Measurements from ENCODE around the gene GALNT9. TPM values are rescaled to one million over a fixed set of nuclear protein-coding genes. Genes with fewer than 3 reads are reported as not detected.

The GALNT9 gene
- total RNA-seq, 1 experiment from 2014 or later: not detected

DNA sequence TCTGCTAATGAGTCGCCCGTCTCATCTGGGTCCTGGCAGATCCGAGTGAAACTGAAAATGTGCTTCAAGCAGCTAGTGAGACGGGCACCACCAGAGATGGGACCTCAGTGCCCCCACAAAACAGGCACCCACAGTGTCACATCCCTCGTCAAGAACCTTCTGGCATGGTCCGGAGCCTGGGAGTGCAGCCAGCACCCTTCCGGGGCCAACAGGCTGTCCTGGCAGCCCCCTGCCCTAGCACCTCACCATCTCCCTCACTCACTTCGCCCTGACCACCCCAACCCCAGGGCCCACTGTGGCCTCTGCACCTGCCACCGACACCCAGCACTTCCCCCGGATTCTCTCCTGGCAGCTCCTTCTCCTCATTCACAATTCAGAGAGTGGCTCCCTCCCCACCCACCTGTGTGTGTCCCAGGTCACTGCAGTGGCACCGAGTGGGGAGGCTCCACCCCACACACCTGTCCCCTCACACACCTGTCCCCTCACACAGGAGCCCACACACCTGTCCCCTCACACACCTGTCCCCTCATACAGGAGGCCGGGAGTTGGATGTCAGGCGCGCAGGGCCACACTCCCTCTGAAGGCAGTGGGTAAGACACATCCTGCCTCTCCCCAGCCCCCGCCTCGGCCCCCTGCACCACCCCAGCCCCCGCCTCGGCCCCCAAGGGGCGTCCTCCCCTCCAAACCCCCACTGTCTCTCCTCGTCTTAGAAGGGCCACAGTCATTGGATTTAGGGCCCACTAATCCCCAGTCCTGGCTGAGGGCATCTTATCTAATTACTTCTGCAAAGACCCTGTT, 7.9 kb downstream of the GALNT9 start:
- H3K27ac ChIP-seq: no peak overlapping the region
- peaks cover 22% of the 10 kb centered on the region; the same call in 1 of the 2 replicates for H3K27me3 ChIP-seq (replicated peaks)
- H3K36me3 ChIP-seq: no peaks in the 10 kb centered on the region
- no peak overlapping the region for H3K4me3 ChIP-seq
- H3K4me1 ChIP-seq (replicated peaks): no peaks in the 10 kb centered on the region
- no peak for DNase-seq (ENCODE audit: low read depth in 1 of 2, low spot score in 2 of 2)
- H3K9me3 ChIP-seq (replicated peaks): no peaks in the 10 kb centered on the region

DNA sequence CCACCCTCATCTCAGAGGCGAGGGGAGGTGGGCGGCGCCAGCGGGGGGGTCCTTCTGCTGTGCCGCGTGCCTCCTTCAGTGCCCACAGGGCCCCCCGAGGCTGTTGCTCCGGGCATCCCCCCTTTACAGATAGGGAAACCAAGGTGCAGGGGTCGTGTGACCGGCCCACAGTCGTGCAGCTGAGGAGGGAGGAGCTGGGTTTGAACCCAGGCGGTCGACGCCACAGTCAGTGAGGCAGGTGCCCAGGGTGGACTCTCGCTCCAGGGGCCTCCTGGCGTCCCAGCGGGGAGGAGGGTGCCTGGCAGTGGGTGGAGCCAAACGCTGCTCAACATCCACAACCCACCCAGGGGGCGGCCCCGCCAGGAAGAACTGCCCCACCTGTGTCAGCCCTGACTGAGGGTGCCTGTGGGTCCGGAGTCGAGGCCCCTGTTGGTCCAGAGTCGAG, 8.6 kb downstream of the GALNT9 start:
- no peak overlapping the region for H3K4me3 ChIP-seq
- no peaks in the 10 kb centered on the region for H3K9me3 ChIP-seq (replicated peaks)
- no peak for DNase-seq (ENCODE audit: low read depth in 1 of 2, low spot score in 2 of 2)
- no peak overlapping the region for H3K27ac ChIP-seq
- H3K4me1 ChIP-seq (replicated peaks): no peaks in the 10 kb centered on the region
- H3K36me3 ChIP-seq: no peaks in the 10 kb centered on the region
- peaks cover 22% of the 10 kb centered on the region; the same call in 1 of the 2 replicates for H3K27me3 ChIP-seq (replicated peaks)

DNA sequence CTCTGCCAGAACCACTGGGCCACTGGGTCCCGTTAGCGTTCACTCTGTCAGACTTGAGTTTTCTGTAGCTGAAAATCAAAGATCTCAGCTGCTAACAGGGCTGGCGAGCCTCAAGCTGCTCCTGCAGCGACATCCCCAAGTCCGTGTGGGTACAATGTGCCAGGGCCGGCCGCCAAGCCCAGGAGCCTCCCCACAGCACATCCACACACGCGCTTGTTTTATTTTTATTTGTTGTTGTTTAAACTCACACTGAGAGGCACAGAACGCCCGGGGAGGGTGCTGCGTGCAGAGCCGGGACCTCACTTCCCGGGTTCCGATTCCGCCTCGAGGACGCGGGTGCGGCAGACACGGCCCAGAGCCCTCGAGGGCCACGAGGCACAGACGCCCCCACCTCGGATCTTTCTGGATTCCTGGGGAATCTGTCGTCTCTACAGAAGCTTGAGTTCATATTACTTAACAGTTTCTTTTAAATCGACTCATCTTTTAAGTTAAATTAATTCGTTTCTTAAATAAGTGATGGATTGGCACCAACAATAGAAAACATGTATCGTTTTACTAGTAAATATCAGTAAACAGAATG, 9.3 kb downstream of the GALNT9 start:
- DNase-seq (ENCODE audit: low read depth in 1 of 2, low spot score in 2 of 2): no peak
- H3K27me3 ChIP-seq (replicated peaks): peaks cover 19% of the 10 kb centered on the region; the same call in 1 of the 2 replicates

DNA sequence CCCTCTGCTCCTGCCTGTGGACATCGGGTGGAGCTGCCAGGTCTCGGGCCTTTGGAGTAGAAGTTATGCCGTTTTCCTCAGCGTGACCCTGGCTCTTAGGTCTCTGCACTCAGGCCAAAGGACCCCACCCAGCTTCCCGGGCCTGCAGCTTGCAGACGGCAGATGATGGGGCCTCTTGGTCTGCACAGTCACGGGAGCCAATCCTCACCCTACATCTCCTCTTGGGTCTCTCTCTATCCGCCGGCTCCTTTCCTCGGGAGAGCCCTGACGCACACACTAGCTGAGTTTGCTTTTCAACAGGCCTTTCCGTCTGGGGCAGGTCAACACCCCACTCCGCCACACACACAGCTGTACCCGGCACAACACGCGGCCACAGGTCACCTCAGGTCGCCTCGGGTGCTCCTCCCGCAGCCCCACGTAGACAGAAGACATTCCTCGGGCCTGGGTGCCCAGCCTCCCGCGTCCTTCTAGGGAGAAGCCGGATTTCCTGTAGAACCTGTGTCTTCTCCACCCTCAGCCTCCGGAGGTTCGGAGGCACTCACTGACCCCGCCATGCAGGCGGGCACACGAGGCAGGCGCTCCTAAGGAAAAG, 9.9 kb downstream of the GALNT9 start:
- Histone ChIP-seq H3K9me3 (replicated peaks) (no peaks in the 10 kb centered on the region), H3K4me1 (replicated peaks) (no peaks in the 10 kb centered on the region), H3K27ac (no peak overlapping the region), H3K27me3 (replicated peaks) (peaks cover 17% of the 10 kb centered on the region; the same call in 1 of the 2 replicates), H3K4me3 (no peak overlapping the region), H3K36me3 (no peaks in the 10 kb centered on the region)
- DNase-seq (ENCODE audit: low read depth in 1 of 2, low spot score in 2 of 2): no peak

More for the DNA sequence above, 9.3 kb downstream of the GALNT9 start:
- H3K36me3 ChIP-seq: no peaks in the 10 kb centered on the region
- H3K27ac ChIP-seq: no peak overlapping the region
- no peak overlapping the region for H3K4me3 ChIP-seq
- H3K9me3 ChIP-seq (replicated peaks): no peaks in the 10 kb centered on the region
- no peaks in the 10 kb centered on the region for H3K4me1 ChIP-seq (replicated peaks)

DNA sequence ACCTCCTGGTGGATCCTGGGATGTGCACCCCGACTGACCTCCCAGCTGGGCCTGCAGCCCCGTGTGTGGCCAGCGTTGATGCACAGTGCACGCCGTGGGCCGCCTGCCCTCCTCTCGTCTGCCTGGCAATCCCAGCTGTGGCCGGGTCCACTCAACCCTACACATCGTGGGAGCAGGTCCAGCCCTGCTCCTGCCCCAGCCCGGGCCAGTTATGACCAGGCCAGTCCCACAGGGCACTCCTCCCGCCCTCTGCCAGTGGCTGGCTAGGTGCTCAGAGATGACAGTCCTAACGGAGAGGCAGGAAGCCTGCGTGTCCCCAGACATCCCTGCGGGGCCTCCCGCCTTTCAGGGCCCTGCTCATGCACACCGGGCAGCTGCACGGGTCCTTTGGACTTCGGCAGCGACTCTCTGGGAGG, 10.8 kb downstream of the GALNT9 start:
- Histone ChIP-seq H3K4me3 (no peak overlapping the region), H3K27me3 (replicated peaks) (peaks cover 17% of the 10 kb centered on the region; the same call in 1 of the 2 replicates), H3K4me1 (replicated peaks) (no peaks in the 10 kb centered on the region), H3K9me3 (replicated peaks) (no peaks in the 10 kb centered on the region), H3K36me3 (no peaks in the 10 kb centered on the region), H3K27ac (no peak overlapping the region)
- DNase-seq (ENCODE audit: low read depth in 1 of 2, low spot score in 2 of 2): no peak

DNA sequence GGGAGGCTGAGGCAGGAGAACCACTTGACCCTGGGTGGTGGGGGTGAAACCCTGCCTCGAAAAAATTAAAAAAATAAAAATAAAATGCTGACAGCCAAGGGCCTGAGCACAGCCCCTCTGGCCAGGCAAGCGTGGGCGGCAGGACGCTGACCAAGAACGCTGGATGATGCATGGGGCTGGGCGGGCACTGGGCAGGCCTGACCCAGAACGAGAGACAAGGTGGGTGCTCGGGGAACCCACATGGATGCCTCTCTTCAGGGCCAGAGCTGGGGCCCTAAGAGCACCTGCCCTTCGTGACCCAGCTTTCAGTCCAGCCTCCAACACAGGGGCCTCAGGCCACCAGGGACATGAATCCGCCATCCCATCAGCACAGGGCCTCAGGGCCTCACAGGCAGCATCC, 11.3 kb downstream of the GALNT9 start:
- Histone ChIP-seq H3K27ac (no peak overlapping the region), H3K4me3 (no peak overlapping the region), H3K27me3 (replicated peaks) (peaks cover 14% of the 10 kb centered on the region; the same call in 1 of the 2 replicates), H3K36me3 (no peaks in the 10 kb centered on the region), H3K9me3 (replicated peaks) (no peaks in the 10 kb centered on the region), H3K4me1 (replicated peaks) (no peaks in the 10 kb centered on the region)
- no peak for DNase-seq (ENCODE audit: low read depth in 1 of 2, low spot score in 2 of 2)

DNA sequence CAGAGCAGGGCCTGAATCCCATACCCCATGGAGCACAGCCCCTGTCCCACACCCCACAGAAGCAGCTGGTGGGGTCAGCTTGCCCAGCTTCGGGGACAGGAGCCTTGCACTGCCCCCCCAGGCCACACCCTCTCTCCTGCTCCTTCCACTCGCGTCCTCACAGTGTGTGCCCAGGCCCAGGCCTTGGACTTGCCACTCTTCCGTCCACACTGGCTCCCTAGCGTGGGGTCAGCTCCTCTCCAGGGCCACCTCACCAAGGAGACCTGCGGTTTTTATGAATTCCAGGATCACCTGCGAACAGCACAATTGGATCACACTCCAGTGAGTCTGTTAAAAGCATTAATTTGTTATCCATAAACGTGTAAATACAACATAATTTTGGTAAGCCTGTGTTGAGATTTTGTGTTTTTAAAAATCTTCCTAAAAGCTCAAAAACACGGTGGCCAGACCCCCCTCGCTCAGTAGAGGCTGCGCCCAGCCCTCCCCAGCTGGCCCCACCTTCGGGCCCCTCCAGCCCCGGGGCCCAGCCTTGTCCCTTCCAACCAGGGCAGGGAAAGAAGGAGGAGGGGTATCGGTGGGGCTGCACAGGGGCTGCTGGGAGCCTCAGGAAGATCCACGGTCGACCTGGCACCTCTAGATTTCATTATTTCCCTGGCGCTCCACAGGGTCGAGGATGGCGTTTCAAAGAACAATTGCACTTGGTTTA, 12.0 kb downstream of the GALNT9 start:
- H3K4me3 ChIP-seq: no peak overlapping the region
- no peaks in the 10 kb centered on the region for H3K36me3 ChIP-seq
- no peak overlapping the region for H3K27ac ChIP-seq
- H3K27me3 ChIP-seq (replicated peaks): peaks cover 10% of the 10 kb centered on the region; the same call in 1 of the 2 replicates
- H3K9me3 ChIP-seq (replicated peaks): no peaks in the 10 kb centered on the region
- no peak for DNase-seq (ENCODE audit: low read depth in 1 of 2, low spot score in 2 of 2)
- no peaks in the 10 kb centered on the region for H3K4me1 ChIP-seq (replicated peaks)

DNA sequence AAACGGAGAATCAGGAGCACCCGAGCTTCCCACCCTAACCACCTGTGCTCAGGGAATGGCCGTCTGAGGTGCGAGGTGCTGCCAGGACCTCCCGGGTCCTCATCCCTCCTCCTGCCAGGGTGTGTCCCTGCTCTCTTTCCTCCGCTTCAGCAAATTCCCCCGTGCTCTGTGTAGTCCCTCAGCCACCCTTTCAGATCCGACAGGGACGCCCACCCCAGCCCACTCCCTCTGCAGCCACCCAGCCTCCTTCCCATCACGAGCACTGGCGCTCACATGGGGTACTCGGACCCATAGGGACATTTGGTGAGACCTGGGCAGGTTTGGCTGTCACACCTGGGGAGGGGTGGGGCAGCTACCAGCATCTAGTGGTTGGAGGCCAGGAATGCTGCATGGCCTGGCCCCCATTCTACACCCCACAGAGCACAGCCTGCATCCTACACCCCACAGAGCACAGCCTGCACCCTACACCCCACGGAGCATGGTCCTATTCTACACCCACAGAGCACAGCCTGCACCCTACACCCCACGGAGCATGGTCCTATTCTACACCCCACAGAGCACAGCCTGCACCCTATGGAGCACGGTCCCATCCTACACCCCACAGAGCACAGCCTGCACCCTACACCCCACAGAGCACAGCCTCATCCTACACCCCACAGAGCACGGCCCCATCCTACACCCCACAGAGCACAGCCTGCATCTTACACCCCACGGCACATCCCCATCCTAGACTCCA, 12.7 kb downstream of the GALNT9 start:
- Histone ChIP-seq H3K4me1 (replicated peaks) (no peaks in the 10 kb centered on the region), H3K4me3 (no peak overlapping the region), H3K9me3 (replicated peaks) (no peaks in the 10 kb centered on the region), H3K27ac (no peak overlapping the region), H3K36me3 (no peaks in the 10 kb centered on the region), H3K27me3 (replicated peaks) (peaks cover 10% of the 10 kb centered on the region; the same call in 1 of the 2 replicates)
- DNase-seq (ENCODE audit: low read depth in 1 of 2, low spot score in 2 of 2): no peak

DNA sequence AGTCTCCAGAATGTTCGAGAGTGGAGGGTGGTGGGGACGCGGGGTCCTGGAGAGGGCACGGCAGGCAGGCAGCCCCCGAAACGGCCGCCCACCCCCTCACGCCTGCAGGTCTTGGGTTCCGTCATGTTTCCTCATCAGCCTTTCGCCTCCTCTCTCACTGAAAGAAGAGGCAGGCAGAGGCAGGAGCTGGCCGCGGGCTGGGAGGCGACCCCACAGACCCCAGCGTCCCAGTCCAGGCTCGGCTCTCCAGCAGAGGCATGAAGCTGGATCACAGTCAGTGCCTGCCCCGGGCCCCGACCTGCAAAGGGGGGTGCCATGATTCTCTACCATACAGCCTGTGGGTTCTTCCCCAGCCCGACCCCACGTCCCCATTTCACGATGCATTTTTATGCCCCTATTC, 13.4 kb downstream of the GALNT9 start:
- H3K9me3 ChIP-seq (replicated peaks): 0 out of 2 replicates have a peak, but pooled peaks cover 3% of the 10 kb centered on the region
- H3K4me3 ChIP-seq: no peak overlapping the region
- no peak for DNase-seq (ENCODE audit: low read depth in 1 of 2, low spot score in 2 of 2)
- no peaks in the 10 kb centered on the region for H3K36me3 ChIP-seq
- H3K27me3 ChIP-seq (replicated peaks): peaks cover 10% of the 10 kb centered on the region; the same call in 1 of the 2 replicates
- no peak overlapping the region for H3K27ac ChIP-seq
- no peaks in the 10 kb centered on the region for H3K4me1 ChIP-seq (replicated peaks)

DNA sequence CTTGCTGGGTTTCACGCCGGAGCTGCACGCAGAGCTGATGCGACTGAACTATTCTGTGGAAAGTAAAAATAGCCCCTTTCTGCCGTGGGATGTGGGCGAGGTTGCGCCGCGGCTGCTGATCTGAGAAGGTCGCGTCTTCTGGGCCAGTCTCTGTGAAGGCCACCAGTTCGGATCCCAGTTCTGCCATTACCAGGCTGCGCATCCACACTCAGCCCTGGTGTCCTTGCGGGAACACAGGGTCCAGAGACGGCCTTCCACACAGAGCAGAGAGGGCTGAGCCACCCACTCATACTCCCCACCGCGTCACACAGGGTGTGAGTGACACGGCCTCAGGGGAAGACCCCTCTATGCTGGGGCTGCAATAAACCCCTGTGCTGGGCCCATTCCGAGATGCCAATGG, 13.9 kb downstream of the GALNT9 start:
- no peaks in the 10 kb centered on the region for H3K4me1 ChIP-seq (replicated peaks)
- DNase-seq (ENCODE audit: low read depth in 1 of 2, low spot score in 2 of 2): no peak
- no peak overlapping the region for H3K27ac ChIP-seq
- H3K27me3 ChIP-seq (replicated peaks): peaks cover 10% of the 10 kb centered on the region; the same call in 1 of the 2 replicates
- H3K4me3 ChIP-seq: no peak overlapping the region
- no peaks in the 10 kb centered on the region for H3K36me3 ChIP-seq
- 0 out of 2 replicates have a peak, but pooled peaks cover 3% of the 10 kb centered on the region for H3K9me3 ChIP-seq (replicated peaks)

DNA sequence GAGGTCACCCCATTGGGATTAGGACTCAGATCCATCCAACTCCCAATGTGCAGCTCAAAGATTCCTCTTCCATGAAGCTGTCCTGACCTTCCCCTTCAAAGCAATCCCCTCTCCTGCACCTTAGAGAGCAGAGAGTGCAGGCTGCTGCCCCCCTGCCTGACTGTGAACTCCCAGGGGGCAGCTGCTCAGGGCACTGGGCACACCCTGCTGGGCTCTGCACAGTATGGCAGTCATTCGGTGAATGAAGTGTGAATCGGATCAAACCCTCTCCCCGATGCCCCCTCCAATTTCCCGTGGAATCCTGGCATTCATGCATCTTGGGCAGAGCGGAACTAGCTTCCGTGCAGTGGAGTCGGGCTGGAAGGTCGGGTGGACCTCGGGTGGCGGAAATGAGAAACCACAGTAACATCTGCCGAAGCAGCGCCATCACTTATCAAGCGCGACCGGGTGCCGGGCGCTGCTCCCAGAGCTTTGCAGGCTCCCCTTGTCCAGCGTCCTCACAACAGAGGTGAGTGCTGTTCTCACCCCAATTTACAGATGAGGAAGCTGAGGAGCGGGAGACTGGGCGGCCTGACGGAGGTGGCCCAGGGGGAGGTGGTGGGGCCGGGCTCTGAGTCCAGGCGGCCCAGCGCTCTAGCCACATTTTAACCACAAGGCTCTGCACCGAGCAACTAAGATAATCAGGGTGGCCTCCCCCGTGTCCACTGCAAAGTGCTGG, 14.7 kb downstream of the GALNT9 start:
- H3K9me3 ChIP-seq (replicated peaks): 0 out of 2 replicates have a peak, but pooled peaks cover 3% of the 10 kb centered on the region
- H3K4me1 ChIP-seq (replicated peaks): no peaks in the 10 kb centered on the region

DNA sequence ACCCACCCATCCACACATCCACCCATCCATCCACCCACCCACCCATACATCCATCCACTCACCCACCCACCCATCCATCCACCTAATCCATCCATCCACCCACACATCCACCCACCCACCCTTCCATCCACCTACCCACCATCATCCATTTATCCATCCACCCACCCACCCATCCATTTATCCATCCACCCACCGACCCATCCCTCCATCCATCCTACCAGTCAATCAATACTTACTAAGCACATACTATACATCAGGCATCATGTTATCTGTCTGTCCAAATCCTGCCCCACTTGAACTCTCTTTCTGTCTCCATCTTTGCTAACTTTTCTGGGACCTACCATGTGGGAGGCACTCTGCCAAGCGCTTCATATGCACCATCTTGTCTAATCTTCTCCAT, 15.4 kb downstream of the GALNT9 start:
- H3K4me3 ChIP-seq: no peak overlapping the region
- H3K9me3 ChIP-seq (replicated peaks): 0 out of 2 replicates have a peak, but pooled peaks cover 3% of the 10 kb centered on the region
- 0 out of 2 replicates have a peak, but pooled peaks cover under 1% of the 10 kb centered on the region for H3K27me3 ChIP-seq (replicated peaks)
- H3K4me1 ChIP-seq (replicated peaks): no peaks in the 10 kb centered on the region
- DNase-seq (ENCODE audit: low read depth in 1 of 2, low spot score in 2 of 2): no peak
- H3K36me3 ChIP-seq: no peaks in the 10 kb centered on the region
- H3K27ac ChIP-seq: no peak overlapping the region

More for the DNA sequence above, 14.7 kb downstream of the GALNT9 start:
- Histone ChIP-seq H3K4me3 (no peak overlapping the region), H3K27me3 (replicated peaks) (peaks cover 5% of the 10 kb centered on the region; the same call in 1 of the 2 replicates), H3K27ac (no peak overlapping the region), H3K36me3 (no peaks in the 10 kb centered on the region)
- DNase-seq (ENCODE audit: low read depth in 1 of 2, low spot score in 2 of 2): no peak
